H9 (cell line): ENCODE results near the gene MICALL2. TPM values are rescaled to one million over a fixed set of nuclear protein-coding genes. Genes with fewer than 3 reads are reported as not detected.

Experiments used
- DNase-seq: peaks from one replicate; pipeline ENCODE4 v3.0.0-alpha.2; 2017
- H2AFZ ChIP-seq: one replicate; pipeline ENCODE4 v1.6.1; 2013; ENCODE audit warnings: mild to moderate bottlenecking, low read length, control low read depth, moderate library complexity
- H2AK5ac ChIP-seq: 2 replicates; pipeline ENCODE4 v1.6.1; 2013; ENCODE audit warnings: low read length, control low read depth, mixed read lengths; ENCODE audit not compliant: insufficient read length
- H2BK120ac ChIP-seq: one replicate; pipeline ENCODE4 v1.6.1; 2013; ENCODE audit warnings: low read depth, mild to moderate bottlenecking, low read length, control low read depth, inconsistent platforms; ENCODE audit not compliant: poor library complexity, severe bottlenecking
- H2BK12ac ChIP-seq: 2 replicates; pipeline ENCODE4 v1.6.1; 2013; ENCODE audit warnings: low read length, control low read depth, mixed read lengths, low read depth; ENCODE audit not compliant: insufficient read length
- H2BK15ac ChIP-seq: 2 replicates; pipeline ENCODE4 v1.6.1; 2013; ENCODE audit warnings: low read depth, low read length, control low read depth
- H2BK20ac ChIP-seq: one replicate; pipeline ENCODE4 v1.6.1; 2013; ENCODE audit warnings: low read depth, mild to moderate bottlenecking, low read length, control low read depth, inconsistent platforms; ENCODE audit not compliant: poor library complexity, severe bottlenecking
- H2BK5ac ChIP-seq: 2 replicates; pipeline ENCODE4 v1.6.1; 2013; ENCODE audit warnings: low read length, control low read depth, mixed read lengths; ENCODE audit not compliant: insufficient read length
- H3K14ac ChIP-seq: 2 replicates; pipeline ENCODE4 v1.6.1; 2013; ENCODE audit warnings: low read length, control low read depth; ENCODE audit not compliant: insufficient read depth
- H3K18ac ChIP-seq: 2 replicates; pipeline ENCODE4 v1.6.1; 2013; ENCODE audit warnings: low read depth, mild to moderate bottlenecking, mixed read lengths, low read length, control low read depth; ENCODE audit not compliant: insufficient read length
- H3K23ac ChIP-seq: 2 replicates; pipeline ENCODE4 v1.6.1; 2013; ENCODE audit warnings: low read length, control low read depth, mixed read lengths, low read depth; ENCODE audit not compliant: insufficient read length
- H3K23me2 ChIP-seq: 2 replicates; pipeline ENCODE4 v1.6.1; 2013; ENCODE audit warnings: low read depth, mild to moderate bottlenecking, mixed read lengths, low read length, control low read depth; ENCODE audit not compliant: insufficient read length, poor library complexity, severe bottlenecking
- H3K27ac ChIP-seq: 2 replicates; pipeline ENCODE4 v1.5.1; 2013; ENCODE audit warnings: low read length, control low read depth, mixed read lengths, low read depth; ENCODE audit not compliant: insufficient read length
- H3K27me3 ChIP-seq: 2 replicates; pipeline ENCODE4 v1.6.1; 2013; ENCODE audit warnings: low read length, control low read depth, inconsistent platforms; ENCODE audit not compliant: insufficient read depth
- H3K4ac ChIP-seq: 2 replicates; pipeline ENCODE4 v1.6.1; 2013; ENCODE audit warnings: low read depth, mild to moderate bottlenecking, control low read depth, inconsistent platforms, low read length, moderate library complexity
- H3K4me1 ChIP-seq: 2 replicates; pipeline ENCODE4 v1.6.1; 2013; ENCODE audit warnings: low read length, control low read depth, inconsistent platforms; ENCODE audit not compliant: insufficient read depth
- H3K4me2 ChIP-seq: 2 replicates; pipeline ENCODE4 v1.6.1; 2013; ENCODE audit warnings: low read length, control low read depth, mixed read lengths; ENCODE audit not compliant: insufficient read length, insufficient read depth
- H3K56ac ChIP-seq: 2 replicates; pipeline ENCODE4 v1.6.1; 2013; ENCODE audit warnings: low read depth, mild to moderate bottlenecking, mixed read lengths, low read length, control low read depth; ENCODE audit not compliant: insufficient read length
- H3K79me1 ChIP-seq: 2 replicates; pipeline ENCODE4 v1.6.1; 2013; ENCODE audit warnings: low read depth, mild to moderate bottlenecking, moderate library complexity, low read length, control low read depth, inconsistent platforms; ENCODE audit not compliant: insufficient read depth, poor library complexity, severe bottlenecking
- H3K79me2 ChIP-seq: 2 replicates; pipeline ENCODE4 v1.6.1; 2013; ENCODE audit warnings: low read length, control low read depth, inconsistent platforms; ENCODE audit not compliant: insufficient read depth
- H3K9ac ChIP-seq: 2 replicates; pipeline ENCODE4 v1.6.1; 2013; ENCODE audit warnings: low read length, control low read depth, mixed read lengths; ENCODE audit not compliant: insufficient read length; ENCODE audit errors: extremely low read depth
- H3K9me3 ChIP-seq: one replicate; pipeline ENCODE4 v1.6.1; 2013; ENCODE audit warnings: low read depth, low read length, inconsistent platforms; ENCODE audit not compliant: control insufficient read depth
- H3T11ph ChIP-seq: one replicate; pipeline ENCODE4 v1.6.1; 2013; ENCODE audit warnings: mild to moderate bottlenecking, low read length, control low read depth, inconsistent platforms
- H4K20me1 ChIP-seq: one replicate; pipeline ENCODE4 v1.6.1; 2013; ENCODE audit not compliant: control insufficient read depth, insufficient read length, insufficient read depth
- H4K5ac ChIP-seq: 2 replicates; pipeline ENCODE4 v1.6.1; 2013; ENCODE audit warnings: low read depth, mild to moderate bottlenecking, mixed read lengths, low read length, control low read depth; ENCODE audit not compliant: insufficient read length
- H4K8ac ChIP-seq: replicated peaks from 2 replicates; pipeline ENCODE4 v1.6.1; 2013; ENCODE audit warnings: low read length, control low read depth, mixed read lengths, low read depth; ENCODE audit not compliant: insufficient read length
- H4K91ac ChIP-seq: 2 replicates; pipeline ENCODE4 v1.6.1; 2013; ENCODE audit warnings: low read depth, mild to moderate bottlenecking, moderate library complexity, mixed read lengths, low read length, control low read depth; ENCODE audit not compliant: insufficient read length
- H3K27ac Mint-ChIP-seq, 3 experiments: 2 replicates in 2 of 3; 3 replicates in 1 of 3; pipeline ENCODE4 v1.8.0; 2020 to 2021; ENCODE audit warnings: mixed read lengths in 3 of 3, mild to moderate bottlenecking in 1 of 3, moderate library complexity in 1 of 3
- H3K27me3 Mint-ChIP-seq: 2 replicates; pipeline ENCODE4 v1.8.0; 2021; ENCODE audit warnings: low read depth, mild to moderate bottlenecking, moderate library complexity, mixed read lengths
- H3K36me3 Mint-ChIP-seq, 3 experiments: 2 replicates in 2 of 3; 3 replicates in 1 of 3; pipeline ENCODE4 v1.8.0; 2020 to 2021; ENCODE audit warnings: low read depth in 3 of 3, mixed read lengths in 3 of 3; ENCODE audit not compliant: insufficient read depth in 1 of 3
- H3K4me1 Mint-ChIP-seq, 2 experiments: 2 replicates each; pipeline ENCODE4 v1.8.0; 2020; ENCODE audit warnings: mixed read lengths in 2 of 2
- H3K4me3 Mint-ChIP-seq, 2 experiments: 2 replicates in 1 of 2; 3 replicates in 1 of 2; pipeline ENCODE4 v1.8.0; 2020 to 2021; ENCODE audit warnings: mild to moderate bottlenecking in 2 of 2, mixed read lengths in 2 of 2, moderate library complexity in 1 of 2
- H3K9me3 Mint-ChIP-seq, 2 experiments: 2 replicates in 1 of 2; 3 replicates in 1 of 2; pipeline ENCODE4 v1.8.0; 2020; ENCODE audit warnings: mild to moderate bottlenecking in 2 of 2, mixed read lengths in 2 of 2, moderate library complexity in 1 of 2
- WGBS: extraction: QIAGEN DNeasy Blood & Tissue Kit; methylation state at CpG from one replicate; pipeline ENCODE4 v1.1.7; 2013; ENCODE audit warnings: missing lambda C conversion rate, low lambda C conversion rate, mixed read lengths; ENCODE audit not compliant: insufficient read length; ENCODE audit errors: extremely low coverage; 5-methylcytosine and 5-hydroxymethylcytosine counted together
- total RNA-seq: library from RNA; stranded (reverse); gene quantifications from 2 replicates; pipeline ENCODE4 v1.2.1, GENCODE V29; 2021
- TF ChIP-seq, protein P1 (sequence below): fragments of 200-600 bp; sonication (generic); conservative IDR thresholded peaks from 3 replicates; pipeline ENCODE4 v1.8.0; 2021; ENCODE audit warnings: antibody characterized with exemption, mild to moderate bottlenecking

The MICALL2 gene
- total RNA-seq, 1 experiment from 2014 or later: 7.1 TPM

DNA sequence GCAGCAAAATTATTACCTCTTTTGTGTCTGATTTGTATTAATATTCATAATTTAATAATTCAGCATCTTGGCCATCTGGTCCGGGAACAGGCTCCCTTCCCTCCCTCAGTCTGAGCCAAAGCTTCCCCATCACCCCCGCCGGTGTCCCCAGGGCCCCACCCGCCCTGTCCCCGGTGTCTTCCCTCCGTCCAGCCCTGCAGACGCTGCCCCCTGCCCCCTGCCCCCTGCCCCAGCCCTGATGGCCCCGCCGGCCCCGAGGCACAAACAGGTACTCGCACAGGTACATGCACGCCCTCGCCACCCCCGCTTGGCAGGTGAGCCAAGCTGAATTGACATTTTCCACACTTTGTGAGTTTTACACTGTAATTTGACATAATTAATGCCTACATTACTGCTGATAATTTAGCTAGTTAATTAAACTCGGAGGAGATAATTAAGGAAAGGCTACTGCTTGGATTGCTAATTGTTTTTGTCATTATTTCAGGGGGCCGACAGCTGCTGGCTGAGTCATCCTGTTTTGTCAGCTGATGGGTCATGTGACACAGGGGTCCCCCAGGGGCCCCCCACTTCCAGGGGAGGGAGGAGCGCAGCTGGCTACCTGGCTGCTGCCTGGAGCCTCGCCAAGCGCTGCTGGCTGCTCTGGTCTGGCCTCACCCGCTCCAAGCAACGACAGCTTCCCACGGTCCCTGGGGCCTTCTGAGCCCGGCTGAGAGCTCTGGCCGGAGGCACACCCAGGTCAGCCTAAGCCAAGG, 36.6 kb downstream of the MICALL2 start:
- Mint-ChIP-seq H3K4me3 (no peak overlapping the region), H3K36me3 (no peaks in the 10 kb centered on the region), H3K27me3 (peaks cover 20% of the 10 kb centered on the region), H3K9me3 (peaks cover 0 to 3% of the 10 kb centered on the region in 2 experiments; a peak in 1 of 5 replicates), H3K27ac (no peak overlapping the region), H3K4me1 (peaks cover 7 to 27% of the 10 kb centered on the region in 2 experiments)
- no peaks in the 10 kb centered on the region for H3K27me3 ChIP-seq
- no CpG with 5 or more reads among the region's 24 CpGs for WGBS
- no peak overlapping the region for H3T11ph ChIP-seq
- no peak overlapping the region for H2BK15ac ChIP-seq
- H2AK5ac ChIP-seq: no peak overlapping the region
- H3K18ac ChIP-seq: no peak overlapping the region
- H3K56ac ChIP-seq: no peak overlapping the region
- H3K9ac ChIP-seq: no peak overlapping the region
- H3K23ac ChIP-seq: no peak overlapping the region
- H2BK5ac ChIP-seq: no peak overlapping the region
- no peaks in the 10 kb centered on the region for H3K79me1 ChIP-seq
- H4K8ac ChIP-seq: no peak overlapping the region
- TF ChIP-seq, protein P1, sequence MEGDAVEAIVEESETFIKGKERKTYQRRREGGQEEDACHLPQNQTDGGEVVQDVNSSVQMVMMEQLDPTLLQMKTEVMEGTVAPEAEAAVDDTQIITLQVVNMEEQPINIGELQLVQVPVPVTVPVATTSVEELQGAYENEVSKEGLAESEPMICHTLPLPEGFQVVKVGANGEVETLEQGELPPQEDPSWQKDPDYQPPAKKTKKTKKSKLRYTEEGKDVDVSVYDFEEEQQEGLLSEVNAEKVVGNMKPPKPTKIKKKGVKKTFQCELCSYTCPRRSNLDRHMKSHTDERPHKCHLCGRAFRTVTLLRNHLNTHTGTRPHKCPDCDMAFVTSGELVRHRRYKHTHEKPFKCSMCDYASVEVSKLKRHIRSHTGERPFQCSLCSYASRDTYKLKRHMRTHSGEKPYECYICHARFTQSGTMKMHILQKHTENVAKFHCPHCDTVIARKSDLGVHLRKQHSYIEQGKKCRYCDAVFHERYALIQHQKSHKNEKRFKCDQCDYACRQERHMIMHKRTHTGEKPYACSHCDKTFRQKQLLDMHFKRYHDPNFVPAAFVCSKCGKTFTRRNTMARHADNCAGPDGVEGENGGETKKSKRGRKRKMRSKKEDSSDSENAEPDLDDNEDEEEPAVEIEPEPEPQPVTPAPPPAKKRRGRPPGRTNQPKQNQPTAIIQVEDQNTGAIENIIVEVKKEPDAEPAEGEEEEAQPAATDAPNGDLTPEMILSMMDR: no peak
- H4K5ac ChIP-seq: no peak overlapping the region
- no peak overlapping the region for H2BK12ac ChIP-seq
- H2BK120ac ChIP-seq: no peak overlapping the region
- H3K4ac ChIP-seq: no peak overlapping the region
- H4K20me1 ChIP-seq: no peaks in the 10 kb centered on the region
- H2BK20ac ChIP-seq: no peak overlapping the region
- H2AFZ ChIP-seq: no peak overlapping the region
- H3K23me2 ChIP-seq: no peaks in the 10 kb centered on the region
- H4K91ac ChIP-seq: no peak overlapping the region
- DNase-seq: no peak
- H3K79me2 ChIP-seq: no peaks in the 10 kb centered on the region
- no peaks in the 10 kb centered on the region for H3K9me3 ChIP-seq
- H3K4me2 ChIP-seq: no peak overlapping the region
- no peaks in the 10 kb centered on the region for H3K4me1 ChIP-seq
- no peak overlapping the region for H3K27ac ChIP-seq
- no peak overlapping the region for H3K14ac ChIP-seq
